Activated naive CD8-positive, alpha-beta T cell (primary cell): ENCODE measurements around the gene RUBCNL.
"Not testable (repeated sequence)": the region's sequence is repeated elsewhere in the genome, so short reads cannot be mapped to it uniquely, and the experiment has no call there.

Source experiments
- H3K27ac Mint-ChIP-seq: one replicate; pipeline ENCODE4 v1.8.0; 2021; ENCODE audit warnings: mixed read lengths
- H3K27me3 Mint-ChIP-seq: one replicate; pipeline ENCODE4 v1.8.0; 2021; ENCODE audit warnings: mixed read lengths
- H3K36me3 Mint-ChIP-seq: one replicate; pipeline ENCODE4 v1.8.0; 2021; ENCODE audit warnings: mixed read lengths
- H3K4me1 Mint-ChIP-seq: one replicate; pipeline ENCODE4 v1.8.0; 2021; ENCODE audit warnings: low read depth, mixed read lengths
- H3K4me3 Mint-ChIP-seq: one replicate; pipeline ENCODE4 v1.8.0; 2021; ENCODE audit warnings: mild to moderate bottlenecking, mixed read lengths
- H3K9me3 Mint-ChIP-seq: one replicate; pipeline ENCODE4 v1.8.0; 2021; ENCODE audit warnings: low read depth, mixed read lengths

The RUBCNL gene

GRCh38 chr13:46385946-46386345 is 1.1 kb downstream of the RUBCNL start:
- H3K4me3 Mint-ChIP-seq = peak overlapping the region; percentile 71
- peaks cover 34% of the 10 kb centered on the region for H3K4me1 Mint-ChIP-seq
- H3K9me3 Mint-ChIP-seq = no peaks in the 10 kb centered on the region
- H3K27me3 Mint-ChIP-seq = peaks cover 20% of the 10 kb centered on the region
- no peaks in the 10 kb centered on the region for H3K36me3 Mint-ChIP-seq
- no peak overlapping the region for H3K27ac Mint-ChIP-seq

- Mint-ChIP-seq H3K36me3 (no peaks in the 10 kb centered on the region), H3K4me1 (peaks cover 13% of the 10 kb centered on the region), H3K4me3 (no peak overlapping the region), H3K27me3 (peaks cover 20% of the 10 kb centered on the region), H3K27ac (no peak overlapping the region), H3K9me3 (no peaks in the 10 kb centered on the region)
Observed at GRCh38 chr13:46383383-46383782, 3.7 kb downstream of the RUBCNL start.

GRCh38 chr13:46382224-46382623 is 4.8 kb downstream of the RUBCNL start:
- Mint-ChIP-seq H3K4me3 (no peak overlapping the region), H3K27ac (no peak overlapping the region), H3K9me3 (no peaks in the 10 kb centered on the region), H3K36me3 (no peaks in the 10 kb centered on the region), H3K27me3 (peaks cover 20% of the 10 kb centered on the region), H3K4me1 (peaks cover 7% of the 10 kb centered on the region)

GRCh38 chr13:46380242-46380641 is 6.8 kb downstream of the RUBCNL start:
- H3K27ac Mint-ChIP-seq = no peak overlapping the region
- no peaks in the 10 kb centered on the region for H3K9me3 Mint-ChIP-seq
- H3K4me3 Mint-ChIP-seq = no peak overlapping the region
- H3K36me3 Mint-ChIP-seq = no peaks in the 10 kb centered on the region
- no peaks in the 10 kb centered on the region for H3K4me1 Mint-ChIP-seq
- peaks cover 10% of the 10 kb centered on the region for H3K27me3 Mint-ChIP-seq

GRCh38 chr13:46379611-46380010 is 7.4 kb downstream of the RUBCNL start:
- Mint-ChIP-seq H3K4me1 (no peaks in the 10 kb centered on the region), H3K4me3 (no peak overlapping the region), H3K27ac (no peak overlapping the region), H3K36me3 (no peaks in the 10 kb centered on the region), H3K27me3 (peaks cover 6% of the 10 kb centered on the region), H3K9me3 (no peaks in the 10 kb centered on the region)

GRCh38 chr13:46378411-46378810 is 8.6 kb downstream of the RUBCNL start:
- Mint-ChIP-seq H3K4me1 (no peaks in the 10 kb centered on the region), H3K36me3 (no peaks in the 10 kb centered on the region), H3K9me3 (no peaks in the 10 kb centered on the region), H3K27me3 (peaks cover 6% of the 10 kb centered on the region), H3K27ac (no peak overlapping the region), H3K4me3 (no peak overlapping the region)

- no peaks in the 10 kb centered on the region for H3K4me1 Mint-ChIP-seq
- no peaks in the 10 kb centered on the region for H3K36me3 Mint-ChIP-seq
- H3K27ac Mint-ChIP-seq = no peak overlapping the region
- no peak overlapping the region for H3K4me3 Mint-ChIP-seq
- peaks cover 3% of the 10 kb centered on the region for H3K27me3 Mint-ChIP-seq
- H3K9me3 Mint-ChIP-seq = no peaks in the 10 kb centered on the region
Observed at GRCh38 chr13:46377554-46377953, 9.5 kb downstream of the RUBCNL start.

- Mint-ChIP-seq H3K27ac (no peak overlapping the region), H3K4me1 (peaks cover 2% of the 10 kb centered on the region), H3K27me3 (no peaks in the 10 kb centered on the region), H3K36me3 (no peaks in the 10 kb centered on the region), H3K4me3 (no peak overlapping the region), H3K9me3 (no peaks in the 10 kb centered on the region)
Observed at GRCh38 chr13:46374710-46375109, 12.3 kb downstream of the RUBCNL start.

- peaks cover 2% of the 10 kb centered on the region for H3K4me1 Mint-ChIP-seq
- no peaks in the 10 kb centered on the region for H3K27me3 Mint-ChIP-seq
- H3K4me3 Mint-ChIP-seq = no peak overlapping the region
- no peaks in the 10 kb centered on the region for H3K9me3 Mint-ChIP-seq
- H3K27ac Mint-ChIP-seq = no peak overlapping the region
- no peaks in the 10 kb centered on the region for H3K36me3 Mint-ChIP-seq
Observed at GRCh38 chr13:46373623-46374022, 13.4 kb downstream of the RUBCNL start.

- not testable (repeated sequence) for H3K4me1 Mint-ChIP-seq, H3K27ac Mint-ChIP-seq, H3K27me3 Mint-ChIP-seq, H3K36me3 Mint-ChIP-seq, H3K9me3 Mint-ChIP-seq, H3K4me3 Mint-ChIP-seq
Observed at GRCh38 chr13:46372938-46373337, 14.1 kb downstream of the RUBCNL start.

- Mint-ChIP-seq H3K27me3 (no peaks in the 10 kb centered on the region), H3K4me1 (peaks cover 2% of the 10 kb centered on the region), H3K4me3 (no peak overlapping the region), H3K27ac (no peak overlapping the region), H3K36me3 (no peaks in the 10 kb centered on the region), H3K9me3 (no peaks in the 10 kb centered on the region)
Observed at GRCh38 chr13:46372071-46372470, 15.0 kb downstream of the RUBCNL start.

GRCh38 chr13:46369506-46370277 is 17.4 kb downstream of the RUBCNL start:
- H3K9me3 Mint-ChIP-seq = no peaks in the 10 kb centered on the region

GRCh38 chr13:46367617-46368327 is 19.3 kb downstream of the RUBCNL start:
- H3K27ac Mint-ChIP-seq = no peak overlapping the region
- no peaks in the 10 kb centered on the region for H3K27me3 Mint-ChIP-seq
- no peak overlapping the region for H3K4me3 Mint-ChIP-seq
- no peaks in the 10 kb centered on the region for H3K9me3 Mint-ChIP-seq
- no peaks in the 10 kb centered on the region for H3K36me3 Mint-ChIP-seq
- peaks cover 2% of the 10 kb centered on the region for H3K4me1 Mint-ChIP-seq

More at GRCh38 chr13:46369506-46370277, 17.4 kb downstream of the RUBCNL start:
- Mint-ChIP-seq H3K36me3 (no peaks in the 10 kb centered on the region), H3K27me3 (no peaks in the 10 kb centered on the region), H3K4me1 (peaks cover 2% of the 10 kb centered on the region), H3K4me3 (no peak overlapping the region), H3K27ac (no peak overlapping the region)

- Mint-ChIP-seq H3K4me3 (no peak overlapping the region), H3K27me3 (no peaks in the 10 kb centered on the region), H3K9me3 (no peaks in the 10 kb centered on the region), H3K27ac (no peak overlapping the region), H3K4me1 (no peaks in the 10 kb centered on the region), H3K36me3 (no peaks in the 10 kb centered on the region)
Observed at GRCh38 chr13:46361276-46361934, 25.6 kb downstream of the RUBCNL start.

- Mint-ChIP-seq H3K4me3 (no peak overlapping the region), H3K36me3 (no peaks in the 10 kb centered on the region)
Observed at GRCh38 chr13:46360604-46361003, 26.4 kb downstream of the RUBCNL start.

More at GRCh38 chr13:46360604-46361003, 26.4 kb downstream of the RUBCNL start:
- peaks cover 5% of the 10 kb centered on the region for H3K4me1 Mint-ChIP-seq
- no peak overlapping the region for H3K27ac Mint-ChIP-seq
- no peaks in the 10 kb centered on the region for H3K9me3 Mint-ChIP-seq
- H3K27me3 Mint-ChIP-seq = no peaks in the 10 kb centered on the region
